GM10266 (cell line): ENCODE results near the gene FERMT3.
"Not testable (repeated sequence)": the region's sequence is repeated elsewhere in the genome, so short reads cannot be mapped to it uniquely, and the experiment has no call there.

ENCODE experiments used
- DNase-seq: peaks from one replicate; pipeline ENCODE4 v3.0.0; 2012; ENCODE audit errors: extremely low spot score
- TF ChIP-seq, protein P1 (sequence below): IDR thresholded peaks from 2 replicates; pipeline ENCODE4 v1.5.1; 2012; ENCODE audit warnings: mild to moderate bottlenecking, low read depth; ENCODE audit not compliant: control insufficient read depth, insufficient read depth; ENCODE audit errors: missing control alignments

Gene FERMT3

DNA sequence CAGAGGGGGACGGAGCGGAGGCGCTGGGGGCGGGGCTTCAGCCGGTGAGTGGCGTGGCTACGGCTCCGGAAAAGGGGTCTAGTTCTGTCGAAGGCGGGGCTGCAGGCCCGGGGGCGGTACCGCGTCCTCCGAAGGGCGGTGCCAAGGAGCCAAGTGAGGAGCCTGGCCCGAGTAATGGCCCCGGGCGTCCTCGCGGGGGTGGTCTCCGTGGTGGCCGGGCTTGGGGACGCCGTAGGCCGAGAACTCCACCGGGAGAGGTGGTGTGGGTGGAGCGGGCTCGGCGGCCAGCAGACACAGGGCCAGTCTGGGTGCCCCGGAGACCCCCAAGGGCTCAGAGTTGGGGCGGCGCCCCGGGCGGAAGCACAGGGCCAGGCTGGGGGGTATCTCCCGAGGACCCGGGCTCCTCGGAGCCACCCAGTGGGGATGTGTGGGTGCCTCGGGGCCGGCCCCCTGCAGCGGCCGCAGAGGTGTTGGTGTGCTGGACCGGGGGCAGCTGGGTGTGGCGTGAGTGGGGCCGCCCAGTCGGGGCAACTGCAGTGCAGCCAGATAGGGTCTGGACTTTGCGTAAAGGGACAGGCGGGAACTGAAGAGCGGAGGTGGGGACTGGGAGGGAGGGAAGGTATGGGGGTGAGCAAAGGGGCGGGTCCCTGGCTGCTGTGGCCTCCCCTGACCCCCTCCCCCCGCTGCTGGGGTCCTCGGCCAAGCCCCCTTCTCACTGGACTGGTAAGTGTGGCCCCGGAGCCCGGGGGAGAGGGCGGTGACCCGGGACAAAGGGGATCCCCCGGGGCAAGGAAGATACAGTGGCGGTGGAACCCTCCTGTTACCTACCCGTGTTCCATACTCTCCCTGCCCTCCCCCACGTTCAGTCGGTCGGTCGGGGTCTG lies 35.2 kb downstream of the FERMT3 start:
- TF ChIP-seq, protein P1, sequence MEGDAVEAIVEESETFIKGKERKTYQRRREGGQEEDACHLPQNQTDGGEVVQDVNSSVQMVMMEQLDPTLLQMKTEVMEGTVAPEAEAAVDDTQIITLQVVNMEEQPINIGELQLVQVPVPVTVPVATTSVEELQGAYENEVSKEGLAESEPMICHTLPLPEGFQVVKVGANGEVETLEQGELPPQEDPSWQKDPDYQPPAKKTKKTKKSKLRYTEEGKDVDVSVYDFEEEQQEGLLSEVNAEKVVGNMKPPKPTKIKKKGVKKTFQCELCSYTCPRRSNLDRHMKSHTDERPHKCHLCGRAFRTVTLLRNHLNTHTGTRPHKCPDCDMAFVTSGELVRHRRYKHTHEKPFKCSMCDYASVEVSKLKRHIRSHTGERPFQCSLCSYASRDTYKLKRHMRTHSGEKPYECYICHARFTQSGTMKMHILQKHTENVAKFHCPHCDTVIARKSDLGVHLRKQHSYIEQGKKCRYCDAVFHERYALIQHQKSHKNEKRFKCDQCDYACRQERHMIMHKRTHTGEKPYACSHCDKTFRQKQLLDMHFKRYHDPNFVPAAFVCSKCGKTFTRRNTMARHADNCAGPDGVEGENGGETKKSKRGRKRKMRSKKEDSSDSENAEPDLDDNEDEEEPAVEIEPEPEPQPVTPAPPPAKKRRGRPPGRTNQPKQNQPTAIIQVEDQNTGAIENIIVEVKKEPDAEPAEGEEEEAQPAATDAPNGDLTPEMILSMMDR, result no peak
- peak; percentile 66 for DNase-seq

DNA sequence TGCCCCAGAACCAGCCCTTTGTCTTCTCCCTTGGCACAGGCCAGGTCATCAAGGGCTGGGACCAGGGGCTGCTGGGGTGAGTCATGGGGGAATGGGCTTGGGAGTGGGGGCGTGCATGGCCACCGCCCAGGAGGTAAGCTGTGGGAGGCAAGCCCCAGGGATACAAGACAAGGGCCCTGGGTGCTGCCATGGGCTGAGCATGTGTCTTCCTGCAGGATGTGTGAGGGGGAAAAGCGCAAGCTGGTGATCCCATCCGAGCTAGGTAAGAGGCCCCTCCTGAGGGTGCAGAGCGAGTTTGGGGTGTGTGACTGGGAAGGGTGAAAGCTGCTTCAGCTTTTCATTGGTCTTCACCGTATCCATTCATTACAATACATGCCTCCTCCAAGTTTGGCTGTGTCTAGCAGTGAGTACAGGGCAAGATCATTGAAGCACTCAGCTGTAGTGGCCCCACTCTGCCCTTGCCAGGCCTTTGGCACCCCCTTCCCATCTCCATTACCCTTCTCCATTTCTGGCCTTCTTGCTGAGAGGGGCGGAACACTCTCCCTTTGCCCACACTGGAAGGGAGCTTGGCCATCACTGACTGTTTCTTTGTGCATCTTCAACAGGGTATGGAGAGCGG lies 36.8 kb downstream of the FERMT3 start:
- TF ChIP-seq, protein P1, result no peak
- no peak for DNase-seq

DNA sequence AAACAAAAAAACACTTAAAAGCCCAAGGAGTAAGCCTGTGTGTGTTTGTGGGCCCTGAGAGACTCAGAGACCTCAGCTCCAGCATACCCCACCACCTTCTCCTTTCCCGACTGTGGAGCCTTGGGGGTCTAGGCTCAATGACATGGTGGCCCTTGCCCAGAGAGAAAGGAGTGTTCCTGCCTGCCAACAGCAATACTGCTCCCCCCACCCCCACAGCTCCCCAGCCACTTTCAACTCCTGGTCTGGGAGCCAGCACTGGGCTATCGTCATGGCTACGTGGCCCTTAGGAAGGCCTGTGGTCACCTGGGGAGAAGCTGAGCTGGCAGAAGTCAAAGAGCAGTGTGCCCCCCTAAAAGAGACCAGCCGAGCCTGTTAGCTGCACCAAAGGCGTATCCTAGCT lies 37.6 kb downstream of the FERMT3 start:
- DNase-seq, result no peak
- TF ChIP-seq, protein P1, result no peak

DNA sequence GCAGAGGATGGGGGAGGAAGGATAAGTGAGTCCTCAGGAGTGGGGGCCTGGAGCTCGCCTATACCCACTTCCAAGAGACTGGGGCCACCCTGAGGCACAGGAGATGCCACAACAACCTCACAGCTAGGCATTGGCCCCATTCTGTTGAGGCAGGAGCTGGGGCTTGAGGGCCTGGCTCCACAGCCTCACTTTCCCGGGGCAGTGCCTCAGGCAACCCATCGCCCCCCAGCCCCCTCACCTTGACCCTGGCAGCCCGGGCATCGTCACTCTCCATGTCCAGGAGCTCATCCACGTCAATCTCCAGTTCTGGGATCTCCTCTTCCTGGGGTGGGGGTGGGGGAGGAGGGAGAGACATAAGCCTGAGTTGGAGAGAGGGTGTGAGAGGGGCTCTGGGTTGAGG lies 38.4 kb downstream of the FERMT3 start:
- no peak for DNase-seq
- TF ChIP-seq, protein P1, result no peak

DNA sequence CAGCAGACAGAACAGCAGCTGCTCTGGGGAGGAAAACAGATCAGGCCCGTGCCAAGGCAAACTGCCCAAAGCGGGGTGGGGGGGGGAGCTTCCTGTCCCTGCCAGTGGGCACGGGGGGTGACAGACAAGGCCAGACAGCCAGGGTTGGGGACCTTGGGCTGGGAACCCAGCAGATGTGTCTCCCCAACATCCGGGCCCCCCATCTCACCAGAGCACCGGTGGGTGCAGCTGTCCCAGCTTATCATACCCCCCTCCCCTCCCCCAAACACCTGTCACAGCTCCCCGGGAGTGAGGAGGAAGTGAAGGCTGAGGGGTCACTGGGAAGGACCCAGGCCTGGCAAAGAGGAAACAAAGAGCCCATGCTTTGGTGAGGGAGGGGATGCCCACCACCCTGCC lies 38.9 kb downstream of the FERMT3 start:
- TF ChIP-seq, protein P1, result no peak
- no peak for DNase-seq

DNA sequence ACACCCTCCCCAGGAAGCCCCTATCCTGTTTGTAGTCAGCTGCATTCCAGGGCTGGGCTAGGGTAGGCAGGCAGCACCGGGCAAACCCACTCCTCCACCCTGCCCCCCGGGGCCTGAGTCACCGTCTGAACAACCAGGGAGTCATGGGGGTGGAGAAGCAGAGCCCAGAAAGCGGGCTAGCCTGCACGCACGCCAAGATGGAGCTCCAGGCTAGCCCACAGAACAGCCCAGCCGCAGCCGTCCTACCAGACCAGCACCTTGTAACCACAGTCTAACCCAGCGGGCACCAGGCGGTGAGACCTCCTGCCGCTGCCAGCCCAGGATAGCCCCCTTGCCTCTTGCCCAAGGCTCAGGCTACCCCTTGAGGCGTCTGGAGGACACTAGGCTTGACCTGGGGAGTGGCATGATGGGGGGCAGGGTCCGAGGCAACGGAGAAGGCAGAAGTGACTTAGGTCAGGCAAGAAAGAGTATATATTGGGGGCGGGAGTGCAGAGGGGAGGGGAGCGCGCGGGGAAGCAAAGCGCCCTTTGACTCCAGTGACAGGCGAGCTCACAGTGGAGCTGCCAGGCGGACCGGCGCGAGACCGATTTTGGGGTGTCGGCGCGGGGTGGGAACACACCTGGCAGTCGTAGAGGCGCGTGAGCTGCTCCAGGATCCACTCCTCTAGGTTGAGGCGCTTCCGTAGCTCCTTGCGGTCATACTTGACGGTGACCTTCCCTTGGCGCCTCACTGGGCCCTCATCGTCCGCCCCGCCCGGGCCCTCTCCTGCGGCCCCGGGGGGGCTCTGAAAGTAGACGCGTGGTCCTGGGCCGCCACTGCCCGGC lies 39.5 kb downstream of the FERMT3 start:
- TF ChIP-seq, protein P1, result no peak
- DNase-seq, result no peak

DNA sequence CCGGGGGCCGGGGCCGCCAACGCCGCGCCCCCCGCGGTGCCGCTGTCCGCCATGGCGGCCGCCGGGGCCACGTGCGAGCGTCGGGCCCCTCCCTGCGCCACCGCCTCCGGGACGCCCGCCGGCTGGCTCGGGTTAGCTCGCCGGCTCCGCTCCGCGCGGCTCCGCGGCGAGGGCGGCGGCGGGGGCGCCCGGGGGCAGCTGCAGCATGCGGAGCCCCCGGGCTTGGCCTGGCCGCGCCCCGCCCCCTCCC lies 40.0 kb downstream of the FERMT3 start:
- DNase-seq, result not testable (repeated sequence)
